ENCODE results near the gene POLR3E. TPM values are rescaled to one million over a fixed set of nuclear protein-coding genes. Genes with fewer than 3 reads are reported as not detected.

Gene POLR3E
- total and polyA plus RNA-seq, 2 donors (not counting 1 experiment from before 2014, with no cell fraction given) = 97.1 to 98.4 TPM

- 100% methylated on average over 3 of the region's 4 CpGs for WGBS (ENCODE audit: insufficient coverage)
- Mint-ChIP-seq H3K27ac (no peak overlapping the region), H3K4me1 (no peaks in the 10 kb centered on the region), H3K4me3 (no peak overlapping the region), H3K27me3 (no peaks in the 10 kb centered on the region), H3K9me3 (ENCODE audit: insufficient read depth) (no peaks in the 10 kb centered on the region)
- POLR2A ChIA-PET = no interaction called here
- Histone ChIP-seq H2AFZ (ENCODE audit: insufficient read depth, low read depth, low read length, poor library complexity, severe bottlenecking) (no peak overlapping the region), H3K4me2 (replicated peaks; ENCODE audit: low read depth, low read length, poor library complexity, severe bottlenecking) (no peak overlapping the region), H3K27ac (ENCODE audit: low read length in 2 of 2) (no peak overlapping the region), H3K27me3 (replicated peaks in 1 of 4; ENCODE audit: control extremely low read depth in 1 of 4, control insufficient read depth in 3 of 4, insufficient read depth in 4 of 4, low read length in 3 of 4) (no peaks in the 10 kb centered on the region), H3K9ac (ENCODE audit: low read length) (no peak overlapping the region), H3K36me3 (replicated peaks in 1 of 2; ENCODE audit: control extremely low read depth in 1 of 2, control insufficient read depth in 1 of 2, extremely low read depth in 1 of 2, insufficient read depth in 2 of 2, low read length in 1 of 2) (peaks cover 6 to 33% of the 10 kb centered on the region in 2 experiments), H4K20me1 (ENCODE audit: control insufficient read depth, insufficient read depth, low read length, poor library complexity, severe bottlenecking) (no peaks in the 10 kb centered on the region), H3K79me2 (ENCODE audit: control insufficient read depth, insufficient read depth, low read length) (no peaks in the 10 kb centered on the region), H3K9me3 (ENCODE audit: control extremely low read depth in 1 of 3, control insufficient read depth in 2 of 3, insufficient read depth in 1 of 3, low read length in 2 of 3) (peaks cover 0 to 4% (median 0%) of the 10 kb centered on the region in 3 donors), H3K4me1 (ENCODE audit: control insufficient read depth in 2 of 2, insufficient read depth in 2 of 2, low read length in 2 of 2) (no peaks in the 10 kb centered on the region), H3K4me3 (ENCODE audit: control extremely low read depth in 1 of 5, extremely low read depth in 1 of 5, insufficient read depth in 1 of 5, low read depth in 2 of 5, low read length in 4 of 5) (no peak overlapping the region)
- DNase-seq (no peak), ATAC-seq (ENCODE audit: low read depth) (no peak)
- CTCF ChIA-PET = no interaction called here
- intact Hi-C loops (cut with micrococcal nuclease) = no loop called here
- TF ChIP-seq CTCF (IDR thresholded peaks at IDR 0.05) = no peak
- no peak for TF ChIP-seq EZH2 (IDR thresholded peaks at IDR 0.05; ENCODE audit: borderline replicate concordance, insufficient read depth, low read depth, low read length, poor library complexity, severe bottlenecking)
Measured at GRCh38 chr16:22262460-22262859, 34.7 kb upstream of the POLR3E start.

- Histone ChIP-seq H4K20me1 (ENCODE audit: control insufficient read depth, insufficient read depth, low read length, poor library complexity, severe bottlenecking) (no peaks in the 10 kb centered on the region), H3K4me3 (ENCODE audit: control extremely low read depth in 1 of 5, extremely low read depth in 1 of 5, insufficient read depth in 1 of 5, low read depth in 2 of 5, low read length in 4 of 5) (no peak overlapping the region), H3K9me3 (ENCODE audit: control extremely low read depth in 1 of 3, control insufficient read depth in 2 of 3, insufficient read depth in 1 of 3, low read length in 2 of 3) (peaks cover 0 to 4% (median 0%) of the 10 kb centered on the region in 3 donors), H3K4me1 (ENCODE audit: control insufficient read depth in 2 of 2, insufficient read depth in 2 of 2, low read length in 2 of 2) (no peaks in the 10 kb centered on the region), H3K4me2 (replicated peaks; ENCODE audit: low read depth, low read length, poor library complexity, severe bottlenecking) (no peak overlapping the region), H2AFZ (ENCODE audit: insufficient read depth, low read depth, low read length, poor library complexity, severe bottlenecking) (no peak overlapping the region), H3K9ac (ENCODE audit: low read length) (no peak overlapping the region), H3K27ac (ENCODE audit: low read length in 2 of 2) (no peak overlapping the region), H3K36me3 (replicated peaks in 1 of 2; ENCODE audit: control extremely low read depth in 1 of 2, control insufficient read depth in 1 of 2, extremely low read depth in 1 of 2, insufficient read depth in 2 of 2, low read length in 1 of 2) (peaks cover 2 to 17% of the 10 kb centered on the region in 2 experiments), H3K79me2 (ENCODE audit: control insufficient read depth, insufficient read depth, low read length) (no peaks in the 10 kb centered on the region), H3K27me3 (replicated peaks in 1 of 4; ENCODE audit: control extremely low read depth in 1 of 4, control insufficient read depth in 3 of 4, insufficient read depth in 4 of 4, low read length in 3 of 4) (no peaks in the 10 kb centered on the region)
- intact Hi-C loops (cut with micrococcal nuclease) = no loop called here
- Mint-ChIP-seq H3K9me3 (ENCODE audit: insufficient read depth) (no peaks in the 10 kb centered on the region), H3K27ac (no peak overlapping the region), H3K4me3 (no peak overlapping the region), H3K27me3 (no peaks in the 10 kb centered on the region), H3K4me1 (no peaks in the 10 kb centered on the region)
- WGBS (ENCODE audit: insufficient coverage) = 98% methylated on average over 7 of the region's 7 CpGs
- DNase-seq = no peak
- POLR2A ChIA-PET = no interaction called here
- ATAC-seq (ENCODE audit: low read depth) = no peak
- CTCF ChIA-PET = interaction anchor here (1.6 kb wide), 1 partner anchor 8 kb away, joined by 4 read pairs; no protein-coding TSS in a partner anchor
- TF ChIP-seq EZH2 (IDR thresholded peaks at IDR 0.05; ENCODE audit: borderline replicate concordance, insufficient read depth, low read depth, low read length, poor library complexity, severe bottlenecking) = no peak
- TF ChIP-seq CTCF (IDR thresholded peaks at IDR 0.05) = no peak
Measured at GRCh38 chr16:22264786-22265185, 32.4 kb upstream of the POLR3E start.

Data from B cell (primary cell).